C4-2B (cell line): ENCODE results near the gene PON3.

Experiments used
- H3K27ac ChIP-seq: fragments of 450-650 bp; 2 replicates; pipeline ENCODE4 v1.5.1; 2017
- ZFX ChIP-seq: fragments of 450-650 bp; IDR thresholded peaks from 2 replicates; pipeline ENCODE4 v1.6.1; 2017
- TF ChIP-seq, protein P1 (sequence below): fragments of 450-650 bp; conservative IDR thresholded peaks from 2 replicates; pipeline ENCODE4 v1.5.1; 2017; ENCODE audit warnings: mild to moderate bottlenecking

Gene PON3

DNA sequence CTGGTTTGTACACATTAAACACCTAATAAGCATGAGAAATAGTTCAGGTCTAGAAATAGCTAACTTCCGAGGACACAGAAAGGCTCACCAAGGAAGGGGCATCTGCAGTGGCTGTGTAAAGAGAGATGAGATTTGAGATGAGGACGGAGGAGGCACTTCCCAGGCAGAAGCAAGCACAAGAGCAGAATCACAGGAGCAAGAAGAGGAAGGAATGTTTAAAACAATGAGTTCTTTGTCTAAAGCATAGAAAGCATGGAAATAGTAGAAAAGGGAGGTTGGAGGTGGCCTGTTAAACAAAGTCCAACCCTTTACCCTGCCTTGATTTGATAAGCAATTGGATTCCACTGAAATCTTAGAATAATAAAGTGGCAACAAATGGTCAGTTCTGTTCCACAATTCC lies 11.6 kb upstream of the PON3 start:
- H3K27ac ChIP-seq = no peak overlapping the region
- TF ChIP-seq, protein P1, sequence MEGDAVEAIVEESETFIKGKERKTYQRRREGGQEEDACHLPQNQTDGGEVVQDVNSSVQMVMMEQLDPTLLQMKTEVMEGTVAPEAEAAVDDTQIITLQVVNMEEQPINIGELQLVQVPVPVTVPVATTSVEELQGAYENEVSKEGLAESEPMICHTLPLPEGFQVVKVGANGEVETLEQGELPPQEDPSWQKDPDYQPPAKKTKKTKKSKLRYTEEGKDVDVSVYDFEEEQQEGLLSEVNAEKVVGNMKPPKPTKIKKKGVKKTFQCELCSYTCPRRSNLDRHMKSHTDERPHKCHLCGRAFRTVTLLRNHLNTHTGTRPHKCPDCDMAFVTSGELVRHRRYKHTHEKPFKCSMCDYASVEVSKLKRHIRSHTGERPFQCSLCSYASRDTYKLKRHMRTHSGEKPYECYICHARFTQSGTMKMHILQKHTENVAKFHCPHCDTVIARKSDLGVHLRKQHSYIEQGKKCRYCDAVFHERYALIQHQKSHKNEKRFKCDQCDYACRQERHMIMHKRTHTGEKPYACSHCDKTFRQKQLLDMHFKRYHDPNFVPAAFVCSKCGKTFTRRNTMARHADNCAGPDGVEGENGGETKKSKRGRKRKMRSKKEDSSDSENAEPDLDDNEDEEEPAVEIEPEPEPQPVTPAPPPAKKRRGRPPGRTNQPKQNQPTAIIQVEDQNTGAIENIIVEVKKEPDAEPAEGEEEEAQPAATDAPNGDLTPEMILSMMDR = no peak
- TF ChIP-seq ZFX = no peak

DNA sequence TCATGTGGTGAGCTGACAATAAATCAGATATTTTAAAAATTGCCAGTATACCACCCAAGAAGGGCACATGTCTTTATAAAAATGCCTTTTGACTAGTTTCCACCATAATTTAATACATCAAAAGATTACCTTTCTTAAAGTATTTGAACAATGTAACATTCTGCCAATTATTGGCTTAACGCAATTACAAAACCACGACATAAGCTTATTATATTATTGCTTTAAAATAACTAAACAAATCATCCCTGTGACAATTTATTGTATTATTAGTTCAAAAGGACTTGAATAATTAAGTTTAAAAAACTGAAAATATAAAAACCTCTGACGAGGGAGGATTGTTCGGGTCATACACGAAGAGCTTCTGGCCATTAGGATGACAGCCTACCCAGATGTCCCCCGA lies 9.6 kb upstream of the PON3 start:
- H3K27ac ChIP-seq = no peak overlapping the region
- TF ChIP-seq, protein P1 = no peak
- no peak for TF ChIP-seq ZFX

DNA sequence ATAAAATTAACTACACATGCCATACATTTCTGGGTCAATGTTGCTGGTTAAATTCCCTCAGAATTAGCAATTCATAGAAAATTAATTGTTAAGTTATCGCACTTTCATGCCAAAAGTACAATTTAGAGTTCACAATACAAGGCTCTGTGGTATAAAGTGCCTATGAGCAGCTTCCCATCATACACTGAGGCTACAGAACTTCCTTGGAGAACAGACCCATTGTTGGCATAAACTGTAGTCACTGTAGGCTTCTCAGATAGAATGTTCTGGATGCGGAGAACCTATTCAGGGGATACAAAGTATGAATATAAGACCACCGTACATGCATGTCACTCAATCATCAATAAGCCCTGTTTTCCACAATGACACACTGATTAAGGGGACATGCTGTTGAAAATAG lies 9.0 kb upstream of the PON3 start:
- TF ChIP-seq, protein P1 = no peak
- no peak for TF ChIP-seq ZFX
- H3K27ac ChIP-seq = no peak overlapping the region

DNA sequence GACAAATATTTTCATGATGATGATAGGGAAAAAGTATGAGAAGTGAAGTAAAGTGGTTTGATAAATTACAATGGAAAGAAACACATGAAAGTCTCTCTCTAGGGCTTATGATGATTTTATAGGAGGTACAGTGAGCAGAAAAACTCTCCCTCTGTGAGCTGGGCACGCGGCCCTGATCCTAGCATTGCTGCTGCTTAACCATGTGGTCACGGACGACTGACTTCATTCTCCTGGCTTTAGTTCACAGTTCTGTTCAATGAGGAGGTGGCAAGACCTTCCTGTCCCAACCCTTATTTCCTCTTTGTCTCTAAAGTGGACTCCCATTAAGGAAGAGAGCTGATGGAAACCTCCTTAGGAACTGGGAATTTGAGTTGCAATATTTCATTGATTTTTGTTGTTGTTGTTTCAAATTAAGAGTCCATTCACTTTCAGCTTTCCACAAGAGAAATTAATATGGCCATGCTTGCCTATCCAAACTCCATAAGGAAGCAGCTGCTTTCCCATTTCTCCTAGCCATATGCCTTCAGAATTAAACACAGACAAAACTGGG lies 8.2 kb upstream of the PON3 start:
- no peak for TF ChIP-seq ZFX
- TF ChIP-seq, protein P1 = no peak
- H3K27ac ChIP-seq = no peak overlapping the region

DNA sequence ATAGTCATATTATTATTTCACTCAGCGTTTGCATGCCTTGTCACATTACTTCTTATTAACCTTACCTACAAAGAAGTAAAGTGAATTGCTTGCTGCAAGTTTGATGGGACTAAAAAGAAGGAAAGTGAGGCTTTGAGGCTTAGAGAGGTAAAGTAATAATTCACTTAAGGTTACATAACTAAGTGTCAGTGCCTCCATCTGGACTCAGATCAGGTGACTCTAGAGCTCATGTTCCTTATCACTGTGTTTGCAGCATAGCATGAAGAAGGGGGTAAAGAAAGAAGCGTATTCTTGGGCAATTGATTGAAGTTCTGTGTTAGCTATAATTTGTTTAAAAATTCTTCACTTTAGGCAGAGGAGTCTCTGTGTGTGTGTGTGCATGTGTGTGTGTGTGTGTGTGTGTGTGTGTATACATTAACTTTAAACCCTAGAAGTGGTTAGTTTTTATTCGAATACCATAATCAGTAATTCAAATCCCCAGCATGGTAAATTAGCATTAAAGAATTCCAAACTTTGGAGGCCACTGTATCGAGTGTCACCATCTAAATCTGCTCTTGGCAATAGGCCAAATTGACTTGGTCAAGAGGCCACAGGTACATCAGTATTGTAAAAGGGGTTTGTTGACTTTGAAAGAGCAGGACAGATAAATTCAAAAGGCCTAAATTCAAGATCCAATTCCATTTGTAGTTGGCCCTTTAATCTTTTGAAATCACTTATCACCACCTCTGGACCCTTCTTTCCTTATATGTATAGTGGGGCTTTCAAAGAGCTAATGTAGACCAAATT lies 2.2 kb upstream of the PON3 start:
- H3K27ac ChIP-seq = no peak overlapping the region
- TF ChIP-seq, protein P1 = no peak
- no peak for TF ChIP-seq ZFX

DNA sequence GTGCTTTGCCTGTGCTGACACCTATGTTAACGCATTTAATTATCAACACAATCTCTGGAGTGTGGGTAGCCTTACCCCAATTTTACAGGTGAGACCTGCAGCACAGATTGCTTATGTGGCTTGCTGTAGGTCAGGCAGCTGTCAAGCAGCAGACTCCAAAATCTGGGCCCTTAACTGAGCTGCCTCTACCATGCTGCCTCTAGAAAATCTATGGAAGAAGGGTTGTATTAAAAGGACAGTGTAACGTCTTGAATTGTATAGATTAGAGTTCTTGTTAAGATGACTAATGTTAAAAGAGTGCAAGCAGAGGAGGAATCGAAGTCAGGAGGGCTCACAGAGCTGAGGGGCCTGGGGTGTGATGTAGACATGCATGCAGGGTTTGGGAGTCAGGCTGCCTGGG lies 1.2 kb upstream of the PON3 start:
- H3K27ac ChIP-seq = no peak overlapping the region

DNA sequence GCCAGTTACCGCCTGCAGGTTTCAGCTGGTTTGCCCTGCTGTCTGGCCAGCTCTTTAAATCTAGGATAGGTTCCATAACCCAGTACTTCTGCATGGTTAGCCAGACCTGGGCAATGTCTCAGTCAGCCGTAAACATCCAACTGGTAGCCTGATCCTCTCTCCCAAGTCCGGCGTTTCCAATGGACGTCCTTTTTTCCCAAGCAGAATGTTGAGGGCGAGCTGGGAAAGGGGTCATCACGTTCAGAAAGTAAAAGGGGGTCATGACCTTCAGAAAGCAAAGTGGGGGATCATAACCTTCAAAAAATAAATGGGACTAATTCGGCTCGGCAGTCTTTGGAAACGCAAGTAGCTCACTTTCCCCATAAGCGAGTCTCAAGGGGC lies 430 bp downstream of the PON3 start:
- TF ChIP-seq, protein P1 = no peak
- no peak for TF ChIP-seq ZFX
- no peak overlapping the region for H3K27ac ChIP-seq

More for the DNA sequence above, 1.2 kb upstream of the PON3 start:
- TF ChIP-seq ZFX = no peak
- TF ChIP-seq, protein P1 = no peak
